Hippocampal formation (tissue), 2 donors: ENCODE data around the gene FEM1C.
"Not testable (repeated sequence)": the region's sequence is repeated elsewhere in the genome, so short reads cannot be mapped to it uniquely, and the experiment has no call there.

Source experiments
- DNase-seq, 2 donors: peaks; one replicate each; lab custom pipeline; 2025; lab: John Stamatoyannopoulos, UW

Gene FEM1C

GRCh38 chr5:115520191-115520590, 24.4 kb downstream of the FEM1C start:
- no peak for DNase-seq

- no peak for DNase-seq
Measured at GRCh38 chr5:115516372-115516771, 28.2 kb downstream of the FEM1C start.

- DNase-seq, result no peak
Measured at GRCh38 chr5:115514220-115514619, 30.4 kb downstream of the FEM1C start.

GRCh38 chr5:115511632-115512031, 32.9 kb downstream of the FEM1C start:
- DNase-seq, result no peak

- peak in 1 of 2 donors; percentile 43 for DNase-seq
Measured at GRCh38 chr5:115510145-115510645, 34.4 kb downstream of the FEM1C start.

- DNase-seq, result no peak
Measured at GRCh38 chr5:115509547-115509946, 35.0 kb downstream of the FEM1C start.

- no peak for DNase-seq
Measured at GRCh38 chr5:115507681-115508080, 36.9 kb downstream of the FEM1C start.

- no peak for DNase-seq
Measured at GRCh38 chr5:115503420-115503819, 41.2 kb downstream of the FEM1C start.

GRCh38 chr5:115501464-115502210, 42.9 kb downstream of the FEM1C start:
- DNase-seq, result no peak

- DNase-seq, result no peak
Measured at GRCh38 chr5:115500225-115500624, 44.4 kb downstream of the FEM1C start.

- DNase-seq, result no peak
Measured at GRCh38 chr5:115496936-115497576, 47.5 kb downstream of the FEM1C start.

GRCh38 chr5:115494570-115495289, 49.8 kb downstream of the FEM1C start:
- DNase-seq, result no peak

- no peak for DNase-seq
Measured at GRCh38 chr5:115490596-115490995, 54.0 kb downstream of the FEM1C start.

GRCh38 chr5:115489733-115490132, 54.8 kb downstream of the FEM1C start:
- no peak for DNase-seq

GRCh38 chr5:115487756-115488155, 56.8 kb downstream of the FEM1C start:
- DNase-seq, result no peak

- DNase-seq, result no peak
Measured at GRCh38 chr5:115487168-115487567, 57.4 kb downstream of the FEM1C start.

GRCh38 chr5:115486728-115487127, 57.8 kb downstream of the FEM1C start:
- DNase-seq, result no peak

GRCh38 chr5:115484368-115484767, 60.2 kb downstream of the FEM1C start:
- no peak for DNase-seq

GRCh38 chr5:115480900-115481299, 63.7 kb downstream of the FEM1C start:
- no peak for DNase-seq

- DNase-seq, result no peak
Measured at GRCh38 chr5:115480271-115480670, 64.3 kb downstream of the FEM1C start.

GRCh38 chr5:115479166-115479873, 65.3 kb downstream of the FEM1C start:
- DNase-seq, result not testable (repeated sequence)

- no peak for DNase-seq
Measured at GRCh38 chr5:115478281-115478680, 66.3 kb downstream of the FEM1C start.
